OCI-LY1 (cell line): Measurements from ENCODE around the gene CMTM1.

ENCODE experiments used
- H2AFZ ChIP-seq: fragments of 200-600 bp; sonication (generic), shearing (Covaris generic); 2 replicates; pipeline ENCODE4 v1.6.0; 2014; ENCODE audit warnings: antibody characterized with exemption, mild to moderate bottlenecking, low read length
- H3F3A ChIP-seq: fragments of 200-600 bp; sonication (generic), shearing (Covaris generic); 2 replicates; pipeline ENCODE4 v1.6.0; 2014; ENCODE audit warnings: mild to moderate bottlenecking, antibody characterized with exemption, low read length, moderate library complexity; ENCODE audit not compliant: insufficient read depth
- H3K27ac ChIP-seq: fragments of 200-600 bp; sonication (generic); 2 replicates; pipeline ENCODE4 v1.5.1; 2014; ENCODE audit warnings: low read length, mixed run types, mild to moderate bottlenecking, low read depth; ENCODE audit not compliant: poor library complexity, severe bottlenecking
- H3K27me3 ChIP-seq: fragments of 200-600 bp; sonication (generic); 2 replicates; pipeline ENCODE4 v1.6.0; 2014; ENCODE audit warnings: antibody characterized with exemption, mild to moderate bottlenecking, low read length, moderate library complexity; ENCODE audit not compliant: insufficient read depth
- H3K36me3 ChIP-seq: fragments of 200-600 bp; sonication (generic); 2 replicates; pipeline ENCODE4 v1.6.1; 2014; ENCODE audit warnings: mild to moderate bottlenecking, antibody characterized with exemption, low read length, moderate library complexity, mixed read lengths; ENCODE audit not compliant: insufficient read depth
- H3K4me1 ChIP-seq: fragments of 200-600 bp; sonication (generic); 2 replicates; pipeline ENCODE4 v1.5.1; 2014; ENCODE audit warnings: mild to moderate bottlenecking, low read length, moderate library complexity; ENCODE audit not compliant: insufficient read depth, severe bottlenecking
- H3K4me2 ChIP-seq: fragments of 200-600 bp; sonication (generic), shearing (Covaris generic); 2 replicates; pipeline ENCODE4 v1.6.1; 2014; ENCODE audit warnings: low read length
- H3K4me3 ChIP-seq: fragments of 200-600 bp; sonication (generic); 2 replicates; pipeline ENCODE4 v1.5.1; 2014; ENCODE audit warnings: low read length, low read depth, mild to moderate bottlenecking, mixed read lengths; ENCODE audit not compliant: poor library complexity, severe bottlenecking
- H3K79me2 ChIP-seq: fragments of 200-600 bp; shearing (Covaris generic); 2 replicates; pipeline ENCODE4 v1.6.1; 2016; ENCODE audit warnings: mixed run types, low read length, mixed read lengths; ENCODE audit not compliant: insufficient read depth
- H3K9ac ChIP-seq: fragments of 200-600 bp; sonication (generic), shearing (Covaris generic); 2 replicates; pipeline ENCODE4 v1.6.1; 2014; ENCODE audit warnings: mild to moderate bottlenecking, low read length, mixed read lengths
- H3K9me2 ChIP-seq: fragments of 200-600 bp; sonication (generic), shearing (Covaris generic); 2 replicates; pipeline ENCODE4 v1.6.1; 2014; ENCODE audit warnings: low read depth, mild to moderate bottlenecking, low read length, mixed read lengths
- H3K9me3 ChIP-seq: fragments of 200-600 bp; shearing (Covaris generic); 2 replicates; pipeline ENCODE4 v1.6.1; 2014; ENCODE audit warnings: low read length, mixed read lengths
- H4K20me1 ChIP-seq: fragments of 200-600 bp; sonication (generic), shearing (Covaris generic); 2 replicates; pipeline ENCODE4 v1.6.0; 2016; ENCODE audit warnings: mild to moderate bottlenecking, low read length; ENCODE audit not compliant: insufficient read depth
- CTCF ChIP-seq: fragments of 200-600 bp; sonication (generic), shearing (Covaris generic); IDR thresholded peaks from 2 replicates; pipeline ENCODE4 v1.5.1; 2017; ENCODE audit warnings: mild to moderate bottlenecking, antibody characterized with exemption, low read length, moderate library complexity, mixed read lengths
- EZH2 ChIP-seq: fragments of 200-600 bp; sonication (generic), shearing (Covaris generic); IDR thresholded peaks from 2 replicates; pipeline ENCODE4 v1.8.0; 2017; ENCODE audit warnings: borderline replicate concordance, mixed run types, mild to moderate bottlenecking, antibody characterized with exemption, low read length, moderate library complexity, mixed read lengths

Gene CMTM1

GRCh38 chr16:66554021-66554420 is 12.2 kb upstream of the CMTM1 start:
- TF ChIP-seq EZH2 (no peak), CTCF (no peak)
- no peaks in the 10 kb centered on the region for H3K9me3 ChIP-seq
- peak overlapping the region; percentile 81; the same call in 1 of the 2 replicates for H3K9ac ChIP-seq
- H3K79me2 ChIP-seq: peaks cover 25% of the 10 kb centered on the region
- H3K27me3 ChIP-seq: no peaks in the 10 kb centered on the region
- H3F3A ChIP-seq: no peaks in the 10 kb centered on the region; the same call in 1 of the 2 replicates
- H3K4me2 ChIP-seq: peak overlapping the region; percentile 82
- H3K36me3 ChIP-seq: peaks cover 29% of the 10 kb centered on the region; the same call in 1 of the 2 replicates
- no peak overlapping the region for H2AFZ ChIP-seq
- no peak overlapping the region for H3K27ac ChIP-seq
- H4K20me1 ChIP-seq: no peaks in the 10 kb centered on the region
- peak overlapping the region; percentile 65 for H3K4me3 ChIP-seq
- H3K9me2 ChIP-seq: no peaks in the 10 kb centered on the region
- H3K4me1 ChIP-seq: peaks cover 64% of the 10 kb centered on the region

DNA sequence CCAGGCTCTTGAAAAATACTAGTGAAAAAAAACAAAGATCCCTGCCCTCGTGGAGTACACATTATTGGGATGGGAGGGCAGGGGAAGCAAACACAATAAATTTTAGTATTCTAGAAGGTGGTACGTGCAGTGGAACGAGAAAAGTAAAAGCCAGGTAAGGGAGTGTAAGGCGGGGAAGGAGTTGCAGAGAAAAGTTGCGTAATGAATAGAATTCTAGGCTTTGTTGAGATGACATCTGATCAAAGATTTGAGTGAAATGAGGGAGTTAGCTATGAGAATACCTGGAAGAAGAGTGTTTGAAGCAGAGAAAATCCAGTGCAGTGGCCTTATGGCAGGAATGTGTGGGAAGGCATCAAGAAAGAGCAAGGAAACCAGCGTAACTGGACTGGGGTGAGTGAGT is 11.7 kb upstream of the CMTM1 start:
- Histone ChIP-seq H3K4me3 (peak overlapping the region; percentile 65), H3K9me2 (no peaks in the 10 kb centered on the region), H3K9me3 (no peaks in the 10 kb centered on the region), H2AFZ (no peak overlapping the region), H3K27ac (no peak overlapping the region), H3K4me2 (peak overlapping the region; percentile 82; the same call in 1 of the 2 replicates), H3K79me2 (peaks cover 25% of the 10 kb centered on the region), H3K9ac (no peak overlapping the region), H3K36me3 (peaks cover 34% of the 10 kb centered on the region; the same call in 1 of the 2 replicates), H3K4me1 (peaks cover 60% of the 10 kb centered on the region), H3F3A (no peaks in the 10 kb centered on the region), H3K27me3 (no peaks in the 10 kb centered on the region), H4K20me1 (no peaks in the 10 kb centered on the region)
- TF ChIP-seq EZH2: no peak
- no peak for TF ChIP-seq CTCF

GRCh38 chr16:66560107-66560506 is 6.1 kb upstream of the CMTM1 start:
- Histone ChIP-seq H3K9ac (no peak overlapping the region), H3K4me3 (no peak overlapping the region), H3K9me2 (no peaks in the 10 kb centered on the region), H3K9me3 (no peaks in the 10 kb centered on the region), H3K27ac (no peak overlapping the region), H3K27me3 (no peaks in the 10 kb centered on the region), H3K4me1 (peaks cover 10% of the 10 kb centered on the region), H3K4me2 (no peak overlapping the region), H3K79me2 (peaks cover 6% of the 10 kb centered on the region), H3K36me3 (peaks cover 75% of the 10 kb centered on the region), H2AFZ (no peak overlapping the region), H4K20me1 (no peaks in the 10 kb centered on the region), H3F3A (no peaks in the 10 kb centered on the region)
- TF ChIP-seq CTCF (no peak), EZH2 (no peak)
